HS-27A (cell line): ENCODE measurements around the gene ZNF300.
"Not testable (repeated sequence)": the region's sequence is repeated elsewhere in the genome, so short reads cannot be mapped to it uniquely, and the experiment has no call there.

Experiments
- DNase-seq: peaks from one replicate; pipeline ENCODE4 v3.0.0-alpha.2; 2012; ENCODE audit warnings: low read depth, missing footprints

The ZNF300 gene

GRCh38 chr5:150845185-150845859 lies 59.5 kb downstream of the ZNF300 start:
- DNase-seq: not testable (repeated sequence)
